Thyroid gland (tissue), 4 donors: Measurements from ENCODE around the gene MN1. TPM values are rescaled to one million over a fixed set of nuclear protein-coding genes. Genes with fewer than 3 reads are reported as not detected.

Experiments
- DNase-seq, 2 donors: peaks; one replicate each; pipeline ENCODE4 v3.0.0-alpha.2; 2019
- H3K27ac ChIP-seq, 3 donors: fragments of 200-600 bp; sonication (generic); 1 replicate in 2 of 3; 2 replicates in 1 of 3; pipeline ENCODE4 v1.5.1; 2016 to 2019; ENCODE audit warnings: mild to moderate bottlenecking in 1 of 3, moderate library complexity in 1 of 3
- H3K27me3 ChIP-seq: fragments of 200-600 bp; sonication (generic); one replicate; pipeline ENCODE4 v1.5.1; 2019
- H3K36me3 ChIP-seq, 2 donors: fragments of 200-600 bp; sonication (generic); one replicate each; pipeline ENCODE4 v1.5.1; 2016 to 2019
- H3K4me1 ChIP-seq, 2 donors: fragments of 200-600 bp; sonication (generic); one replicate each; pipeline ENCODE4 v1.5.1; 2017 to 2019
- H3K4me3 ChIP-seq, 3 donors: fragments of 200-600 bp; sonication (generic); replicated peaks in 1 of 3; 1 replicate in 2 of 3; 2 replicates in 1 of 3; pipeline ENCODE4 v1.5.1; 2016; ENCODE audit warnings: mild to moderate bottlenecking in 1 of 3
- H3K9me3 ChIP-seq: fragments of 200-600 bp; sonication (generic); one replicate; pipeline ENCODE4 v1.5.1; 2017
- POLR2A ChIP-seq, 2 donors: fragments of 450-650 bp; IDR thresholded peaks; one replicate each; pipeline ENCODE4 v1.6.1; 2017; ENCODE audit warnings: antibody characterized with exemption in 2 of 2, mild to moderate bottlenecking in 2 of 2, moderate library complexity in 1 of 2
- WGBS, 2 donors: methylation state at CpG; one replicate each; pipeline ENCODE4 v1.1.5; 2017; 5-methylcytosine and 5-hydroxymethylcytosine counted together
- intact Hi-C: fragments of 100-400 bp; cut with DNase I; formaldehyde crosslinking; loops from one replicate; pipeline ENCODE4 v1.15.1; 2023
- total RNA-seq, 4 donors: library from RNA; depleted of rRNA; stranded (reverse); fragments of >200 nt; gene quantifications; one replicate each; pipeline ENCODE4 v1.2.3, GENCODE V29; 2016
- TF ChIP-seq, protein P1 (sequence below), 6 experiments: fragments of 200-600 bp in 3 of 6; fragments of 450-650 bp in 3 of 6; sonication (generic) in 3 of 6; IDR thresholded peaks; one replicate each; pipeline ENCODE4 v1.5.1; 2016 to 2019; ENCODE audit warnings: antibody characterized with exemption in 6 of 6, mild to moderate bottlenecking in 2 of 6, inconsistent platforms in 1 of 6, moderate library complexity in 1 of 6

MN1 gene
- total RNA-seq, 4 donors from 2014 or later = 2.5 to 4.5 (median 2.9) TPM

GRCh38 chr22:27718186-27719035, 83.1 kb downstream of the MN1 start:
- no peak overlapping the region for H3K4me3 ChIP-seq
- no peaks in the 10 kb centered on the region for H3K9me3 ChIP-seq
- peak overlapping the region in 2 of 3 donors; percentile 26 to 38 for H3K27ac ChIP-seq
- H3K27me3 ChIP-seq = no peaks in the 10 kb centered on the region
- no peaks in the 10 kb centered on the region for H3K36me3 ChIP-seq
- intact Hi-C loops = no loop called here
- peak; percentile 17 to 28 for DNase-seq
- peak in 1 of 2 donors; percentile 16 for TF ChIP-seq POLR2A (IDR thresholded peaks at IDR 0.05)
- TF ChIP-seq, protein P1, sequence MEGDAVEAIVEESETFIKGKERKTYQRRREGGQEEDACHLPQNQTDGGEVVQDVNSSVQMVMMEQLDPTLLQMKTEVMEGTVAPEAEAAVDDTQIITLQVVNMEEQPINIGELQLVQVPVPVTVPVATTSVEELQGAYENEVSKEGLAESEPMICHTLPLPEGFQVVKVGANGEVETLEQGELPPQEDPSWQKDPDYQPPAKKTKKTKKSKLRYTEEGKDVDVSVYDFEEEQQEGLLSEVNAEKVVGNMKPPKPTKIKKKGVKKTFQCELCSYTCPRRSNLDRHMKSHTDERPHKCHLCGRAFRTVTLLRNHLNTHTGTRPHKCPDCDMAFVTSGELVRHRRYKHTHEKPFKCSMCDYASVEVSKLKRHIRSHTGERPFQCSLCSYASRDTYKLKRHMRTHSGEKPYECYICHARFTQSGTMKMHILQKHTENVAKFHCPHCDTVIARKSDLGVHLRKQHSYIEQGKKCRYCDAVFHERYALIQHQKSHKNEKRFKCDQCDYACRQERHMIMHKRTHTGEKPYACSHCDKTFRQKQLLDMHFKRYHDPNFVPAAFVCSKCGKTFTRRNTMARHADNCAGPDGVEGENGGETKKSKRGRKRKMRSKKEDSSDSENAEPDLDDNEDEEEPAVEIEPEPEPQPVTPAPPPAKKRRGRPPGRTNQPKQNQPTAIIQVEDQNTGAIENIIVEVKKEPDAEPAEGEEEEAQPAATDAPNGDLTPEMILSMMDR (IDR thresholded peaks at IDR 0.05) = no peak
- peaks cover 0 to 26% of the 10 kb centered on the region in 2 donors for H3K4me1 ChIP-seq
- 23 to 27% methylated on average over 10 of the region's 10 CpGs for WGBS, 2 donors

DNA sequence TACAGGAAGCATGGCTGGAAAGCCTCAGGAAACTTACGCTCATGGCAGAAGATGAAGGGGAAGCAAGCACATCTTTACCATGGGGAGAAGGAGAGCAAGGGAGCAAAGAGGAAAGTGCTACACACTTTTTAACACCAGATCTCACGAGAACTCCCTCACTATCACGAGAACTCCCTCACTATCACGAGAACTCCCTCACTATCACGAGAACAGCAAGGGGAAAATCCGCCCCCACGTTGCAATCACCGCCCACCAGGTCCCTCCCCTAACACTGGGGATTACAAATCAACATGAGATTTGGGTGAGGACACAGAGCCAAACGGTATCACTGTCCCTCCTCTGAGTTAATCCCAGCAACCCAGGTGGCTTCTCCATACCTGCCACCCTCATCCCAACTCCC, 84.5 kb downstream of the MN1 start:
- no peak for DNase-seq
- TF ChIP-seq POLR2A (IDR thresholded peaks at IDR 0.05) = no peak
- TF ChIP-seq, protein P1 (IDR thresholded peaks at IDR 0.05) = no peak
- no peak overlapping the region for H3K27ac ChIP-seq
- H3K9me3 ChIP-seq = no peaks in the 10 kb centered on the region
- intact Hi-C loops = no loop called here
- no peaks in the 10 kb centered on the region for H3K36me3 ChIP-seq
- 76 to 81% methylated on average over 9 of the region's 9 CpGs for WGBS, 2 donors
- H3K27me3 ChIP-seq = no peaks in the 10 kb centered on the region
- H3K4me1 ChIP-seq = peaks cover 0 to 26% of the 10 kb centered on the region in 2 donors
- no peak overlapping the region for H3K4me3 ChIP-seq

- Histone ChIP-seq H3K4me3 (no peak overlapping the region), H3K27me3 (no peaks in the 10 kb centered on the region), H3K4me1 (peaks cover 0 to 25% of the 10 kb centered on the region in 2 donors), H3K27ac (no peak overlapping the region), H3K36me3 (no peaks in the 10 kb centered on the region), H3K9me3 (no peaks in the 10 kb centered on the region)
- TF ChIP-seq, protein P1 (IDR thresholded peaks at IDR 0.05) = no peak
- TF ChIP-seq POLR2A (IDR thresholded peaks at IDR 0.05) = no peak
- no peak for DNase-seq
- WGBS, 2 donors = 90 to 100% methylated on average over 1 of the region's 1 CpG
- intact Hi-C loops = no loop called here
Measured at GRCh38 chr22:27716074-27716473, 85.5 kb downstream of the MN1 start.

GRCh38 chr22:27715106-27715505, 86.5 kb downstream of the MN1 start:
- intact Hi-C loops = no loop called here

More at GRCh38 chr22:27715106-27715505, 86.5 kb downstream of the MN1 start:
- no peaks in the 10 kb centered on the region for H3K27me3 ChIP-seq
- no peak overlapping the region for H3K4me3 ChIP-seq
- no peak overlapping the region for H3K27ac ChIP-seq
- no peaks in the 10 kb centered on the region for H3K36me3 ChIP-seq
- TF ChIP-seq, protein P1 (IDR thresholded peaks at IDR 0.05) = peak in 1 of 6 experiments; percentile 16
- TF ChIP-seq POLR2A (IDR thresholded peaks at IDR 0.05) = no peak
- peaks cover 0 to 21% of the 10 kb centered on the region in 2 donors for H3K4me1 ChIP-seq
- no peak for DNase-seq
- 71 to 76% methylated on average over 10 of the region's 10 CpGs for WGBS, 2 donors
- no peaks in the 10 kb centered on the region for H3K9me3 ChIP-seq
